Loucy (cell line): ENCODE data around the gene ZNF157.

Experiments used
- EZH2phosphoT487 ChIP-seq: fragments of 200-600 bp; IDR thresholded peaks from 2 replicates; pipeline ENCODE4 v1.6.1; 2018; ENCODE audit warnings: antibody characterized with exemption, mild to moderate bottlenecking, moderate library complexity, borderline replicate concordance
- TF ChIP-seq, protein P1 (sequence below): fragments of 200-600 bp; sonication (generic); conservative IDR thresholded peaks from 2 replicates; pipeline ENCODE4 v1.5.1; 2014; ENCODE audit warnings: mild to moderate bottlenecking, antibody characterized with exemption, low read length

DNA sequence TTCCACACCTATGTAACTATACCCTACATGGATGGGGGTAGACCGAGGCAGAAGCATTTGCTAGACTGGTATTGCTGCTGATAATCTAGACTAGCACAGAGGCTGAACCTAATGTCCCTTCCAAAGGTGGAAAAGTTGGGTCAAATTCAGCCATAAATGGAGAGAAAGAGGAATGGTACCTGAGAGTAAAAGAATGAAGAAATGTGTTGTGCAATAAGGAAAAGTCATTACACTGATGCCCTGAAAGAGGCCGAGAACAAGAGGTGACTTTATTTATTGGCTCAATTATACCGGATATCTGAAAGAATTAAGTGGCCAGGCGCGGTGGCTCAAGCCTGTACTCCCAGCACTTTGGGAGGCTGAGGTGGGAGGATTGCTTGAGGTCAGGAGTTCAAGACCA is 60.5 kb downstream of the ZNF157 start:
- TF ChIP-seq, protein P1, sequence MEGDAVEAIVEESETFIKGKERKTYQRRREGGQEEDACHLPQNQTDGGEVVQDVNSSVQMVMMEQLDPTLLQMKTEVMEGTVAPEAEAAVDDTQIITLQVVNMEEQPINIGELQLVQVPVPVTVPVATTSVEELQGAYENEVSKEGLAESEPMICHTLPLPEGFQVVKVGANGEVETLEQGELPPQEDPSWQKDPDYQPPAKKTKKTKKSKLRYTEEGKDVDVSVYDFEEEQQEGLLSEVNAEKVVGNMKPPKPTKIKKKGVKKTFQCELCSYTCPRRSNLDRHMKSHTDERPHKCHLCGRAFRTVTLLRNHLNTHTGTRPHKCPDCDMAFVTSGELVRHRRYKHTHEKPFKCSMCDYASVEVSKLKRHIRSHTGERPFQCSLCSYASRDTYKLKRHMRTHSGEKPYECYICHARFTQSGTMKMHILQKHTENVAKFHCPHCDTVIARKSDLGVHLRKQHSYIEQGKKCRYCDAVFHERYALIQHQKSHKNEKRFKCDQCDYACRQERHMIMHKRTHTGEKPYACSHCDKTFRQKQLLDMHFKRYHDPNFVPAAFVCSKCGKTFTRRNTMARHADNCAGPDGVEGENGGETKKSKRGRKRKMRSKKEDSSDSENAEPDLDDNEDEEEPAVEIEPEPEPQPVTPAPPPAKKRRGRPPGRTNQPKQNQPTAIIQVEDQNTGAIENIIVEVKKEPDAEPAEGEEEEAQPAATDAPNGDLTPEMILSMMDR, result no peak
- TF ChIP-seq EZH2phosphoT487, result no peak
